T-cell (primary cell): ENCODE data around the gene JARID2. TPM values are rescaled to one million over a fixed set of nuclear protein-coding genes. Genes with fewer than 3 reads are reported as not detected.

ENCODE experiments used
- ATAC-seq, 4 experiments: fragments of 200-7000 bp in 3 of 4; fragments of 150-1000 bp in 1 of 4; cut with Tn5 transposase; replicated peaks in 1 of 4; 1 replicate in 3 of 4; 2 replicates in 1 of 4; pipeline ENCODE4 v1.10.0; 2021; ENCODE audit warnings: moderate library complexity in 3 of 4, mild to moderate bottlenecking in 2 of 4, moderate number of reproducible peaks in 1 of 4
- CTCF ChIA-PET, 2 donors: fragments of 300-600 bp; sonication (Branson Sonifier 250); formaldehyde crosslinking; loops; one replicate each; lab custom pipeline; 2022; ENCODE audit warnings: antibody characterized with exemption in 2 of 2; lab: Charles Lee
- POLR2A ChIA-PET, 2 donors: fragments of 300-600 bp; sonication (Branson Sonifier 250); formaldehyde crosslinking; loops; one replicate each; lab custom pipeline; 2022; ENCODE audit warnings: antibody characterized with exemption in 2 of 2; lab: Charles Lee
- DNase-seq, 35 experiments: peaks; one replicate each; pipeline versions ENCODE4 v3.0.0 to v3.0.0-alpha.2; 2013 to 2023
- H3K27ac ChIP-seq: one replicate; pipeline ENCODE4 v1.5.1; 2013; ENCODE audit warnings: low read length
- H3K27me3 ChIP-seq, 2 experiments: replicated peaks in 1 of 2; 1 replicate in 1 of 2; 2 replicates in 1 of 2; pipeline versions ENCODE4 v1.6.1 to v1.7.0; 2013; ENCODE audit warnings: low read length in 1 of 2, mixed read lengths in 1 of 2; ENCODE audit not compliant: control insufficient read depth in 2 of 2, insufficient read depth in 2 of 2; ENCODE audit errors: extremely low read depth in 1 of 2
- H3K36me3 ChIP-seq, 2 donors: 1 replicate in 1 of 2; 2 replicates in 1 of 2; pipeline versions ENCODE4 v1.6.1 to v1.7.0; 2013; ENCODE audit warnings: low read length in 1 of 2; ENCODE audit not compliant: control insufficient read depth in 2 of 2, insufficient read depth in 1 of 2; ENCODE audit errors: extremely low read depth in 1 of 2
- H3K4me1 ChIP-seq, 2 experiments: 1 replicate in 1 of 2; 2 replicates in 1 of 2; pipeline versions ENCODE4 v1.6.1 to v1.7.0; 2013; ENCODE audit warnings: low read length in 2 of 2, mixed read lengths in 1 of 2; ENCODE audit not compliant: insufficient read depth in 2 of 2, control insufficient read depth in 1 of 2; ENCODE audit errors: extremely low read depth in 1 of 2
- H3K4me3 ChIP-seq, 2 donors: 1 replicate in 1 of 2; 2 replicates in 1 of 2; pipeline versions ENCODE4 v1.5.1 to v1.7.0; 2013; ENCODE audit warnings: mild to moderate bottlenecking in 2 of 2, low read length in 1 of 2, moderate library complexity in 1 of 2; ENCODE audit not compliant: control insufficient read depth in 1 of 2; ENCODE audit errors: extremely low read depth in 1 of 2
- H3K9me3 ChIP-seq: 2 replicates; pipeline ENCODE4 v1.7.0; 2013
- H3K27ac Mint-ChIP-seq, 2 donors: one replicate each; pipeline ENCODE4 v1.8.0; 2020 to 2021; ENCODE audit warnings: mild to moderate bottlenecking in 2 of 2, mixed read lengths in 2 of 2
- H3K27me3 Mint-ChIP-seq, 2 donors: one replicate each; pipeline ENCODE4 v1.8.0; 2021 to 2022; ENCODE audit warnings: mixed read lengths in 2 of 2
- H3K36me3 Mint-ChIP-seq: one replicate; pipeline ENCODE4 v1.8.0; 2021; ENCODE audit warnings: mixed read lengths
- H3K4me1 Mint-ChIP-seq, 3 donors: one replicate each; pipeline ENCODE4 v1.8.0; 2020 to 2022; ENCODE audit warnings: mixed read lengths in 3 of 3, mild to moderate bottlenecking in 1 of 3
- H3K4me3 Mint-ChIP-seq, 3 donors: one replicate each; pipeline ENCODE4 v1.8.0; 2020 to 2022; ENCODE audit warnings: mild to moderate bottlenecking in 3 of 3, mixed read lengths in 3 of 3, moderate library complexity in 3 of 3
- H3K9me3 Mint-ChIP-seq, 3 donors: one replicate each; pipeline ENCODE4 v1.8.0; 2020 to 2022; ENCODE audit warnings: mixed read lengths in 3 of 3
- WGBS: methylation state at CpG from one replicate; pipeline ENCODE4 v1.1.5; 2013; ENCODE audit warnings: missing lambda C conversion rate; ENCODE audit not compliant: insufficient coverage; 5-methylcytosine and 5-hydroxymethylcytosine counted together
- total RNA-seq, 35 experiments: library from RNA in 6 of 35; stranded (reverse) in 6 of 35; fragments of 120-200 nt in 1 of 35; gene quantifications; one replicate each; pipeline versions ENCODE4 v1.2.1 to v1.2.4 and lab custom pipeline; 2013 to 2026

Gene JARID2
- total RNA-seq, 5 donors from 2014 or later (not counting 1 experiment from before 2014, with no cell fraction given): 19.8 to 27.9 (median 21.6) TPM

- DNase-seq: no peak
- 75% methylated on average over 7 of the region's 8 CpGs for WGBS
- no peaks in the 10 kb centered on the region for H3K27me3 Mint-ChIP-seq
- Histone ChIP-seq H3K4me3 (no peak overlapping the region), H3K4me1 (peaks cover 18 to 28% of the 10 kb centered on the region in 2 experiments), H3K27ac (no peak overlapping the region), H3K9me3 (no peaks in the 10 kb centered on the region), H3K36me3 (no peaks in the 10 kb centered on the region), H3K27me3 (no peaks in the 10 kb centered on the region)
- no peak for ATAC-seq
- POLR2A ChIA-PET: interaction anchor here in 1 of 2 donors (0.6 to 0.7 kb wide), 4 partner anchors 10 to 223 kb away, joined by 3 to 5 read pairs (median 3); no protein-coding TSS in a partner anchor
- H3K4me3 Mint-ChIP-seq: no peak overlapping the region
- CTCF ChIA-PET: interaction anchor here in 1 of 2 donors (0.6 kb wide), 1 partner anchor 520 kb away, joined by 3 read pairs; no protein-coding TSS in a partner anchor
- H3K36me3 Mint-ChIP-seq: peaks cover 7% of the 10 kb centered on the region
- H3K9me3 Mint-ChIP-seq: no peaks in the 10 kb centered on the region
- no peak overlapping the region for H3K27ac Mint-ChIP-seq
- H3K4me1 Mint-ChIP-seq: peaks cover 47 to 63% (median 61%) of the 10 kb centered on the region in 3 donors
Observed at GRCh38 chr6:15395087-15395486, 149.2 kb downstream of the JARID2 start.

- Histone ChIP-seq H3K4me3 (no peak overlapping the region), H3K27me3 (no peaks in the 10 kb centered on the region), H3K4me1 (peaks cover 16 to 19% of the 10 kb centered on the region in 2 experiments), H3K36me3 (no peaks in the 10 kb centered on the region), H3K9me3 (no peaks in the 10 kb centered on the region), H3K27ac (no peak overlapping the region)
- DNase-seq: no peak
- H3K9me3 Mint-ChIP-seq: no peaks in the 10 kb centered on the region
- no peak overlapping the region for H3K27ac Mint-ChIP-seq
- ATAC-seq: no peak
- H3K4me1 Mint-ChIP-seq: peaks cover 48 to 66% (median 58%) of the 10 kb centered on the region in 3 donors
- CTCF ChIA-PET: interaction anchor here in 1 of 2 donors (0.5 kb wide), 1 partner anchor 1060 kb away, joined by 3 read pairs; no protein-coding TSS in a partner anchor
- no CpG with 5 or more reads among the region's 3 CpGs for WGBS
- no peaks in the 10 kb centered on the region for H3K27me3 Mint-ChIP-seq
- H3K36me3 Mint-ChIP-seq: peaks cover 7% of the 10 kb centered on the region
- no peak overlapping the region for H3K4me3 Mint-ChIP-seq
- POLR2A ChIA-PET: no interaction called here
Observed at GRCh38 chr6:15396808-15397207, 150.9 kb downstream of the JARID2 start.

- H3K27me3 Mint-ChIP-seq: no peaks in the 10 kb centered on the region
- H3K27ac ChIP-seq: no peak overlapping the region
- H3K9me3 ChIP-seq: no peaks in the 10 kb centered on the region
- H3K27me3 ChIP-seq: no peaks in the 10 kb centered on the region
- no peak for DNase-seq
- H3K4me1 Mint-ChIP-seq: peaks cover 64 to 76% (median 64%) of the 10 kb centered on the region in 3 donors
- no peak overlapping the region for H3K4me3 ChIP-seq
- H3K9me3 Mint-ChIP-seq: no peaks in the 10 kb centered on the region
- H3K36me3 ChIP-seq: no peaks in the 10 kb centered on the region
- ChIA-PET POLR2A (no interaction called here), CTCF (interaction anchor here in 1 of 2 donors (1.4 kb wide), 1 partner anchor 8 kb away, joined by 3 read pairs; no protein-coding TSS in a partner anchor)
- H3K36me3 Mint-ChIP-seq: peaks cover 2% of the 10 kb centered on the region
- H3K4me3 Mint-ChIP-seq: peak overlapping the region; percentile 11 to 73 (median 41)
- peaks cover 26 to 30% of the 10 kb centered on the region in 2 experiments for H3K4me1 ChIP-seq
- WGBS: no CpG with 5 or more reads among the region's 8 CpGs
- peak in 2 of 4 experiments; percentile 22 for ATAC-seq
- H3K27ac Mint-ChIP-seq: peak overlapping the region; percentile 37 to 41
Observed at GRCh38 chr6:15398633-15399275, 152.9 kb downstream of the JARID2 start.

- no peaks in the 10 kb centered on the region for H3K27me3 Mint-ChIP-seq
- no peaks in the 10 kb centered on the region for H3K36me3 Mint-ChIP-seq
- no peak overlapping the region for H3K4me3 ChIP-seq
- ATAC-seq (peak in 1 of 4 experiments; percentile 11), DNase-seq (no peak)
- POLR2A ChIA-PET: interaction anchor here in 1 of 2 donors (0.6 kb wide), 1 partner anchor 409 kb away, joined by 6 read pairs; no protein-coding TSS in a partner anchor
- peak overlapping the region in 1 of 2 donors; percentile 55 for H3K27ac Mint-ChIP-seq
- H3K27me3 ChIP-seq: no peaks in the 10 kb centered on the region
- H3K27ac ChIP-seq: no peak overlapping the region
- H3K4me1 Mint-ChIP-seq: peaks cover 66 to 81% (median 72%) of the 10 kb centered on the region in 3 donors
- CTCF ChIA-PET: interaction anchor here (0.8 to 1.5 kb wide), 3 partner anchors 9 to 12 kb away, joined by 3 to 4 read pairs (median 3); no protein-coding TSS in a partner anchor
- no peaks in the 10 kb centered on the region for H3K9me3 ChIP-seq
- no peaks in the 10 kb centered on the region for H3K36me3 ChIP-seq
- H3K4me3 Mint-ChIP-seq: peak overlapping the region; percentile 24 to 76 (median 73)
- 69% methylated on average over 2 of the region's 9 CpGs for WGBS
- H3K9me3 Mint-ChIP-seq: no peaks in the 10 kb centered on the region
- H3K4me1 ChIP-seq: peaks cover 35 to 40% of the 10 kb centered on the region in 2 experiments
Observed at GRCh38 chr6:15399641-15400470, 154.0 kb downstream of the JARID2 start.

- H3K4me1 ChIP-seq: peaks cover 35 to 44% of the 10 kb centered on the region in 2 experiments
- peak overlapping the region; percentile 7 to 41 for H3K4me3 ChIP-seq
- ATAC-seq: peak; percentile 68 to 87 (median 72)
- Mint-ChIP-seq H3K27ac (peak overlapping the region; percentile 8 to 61), H3K27me3 (no peaks in the 10 kb centered on the region), H3K4me3 (peak overlapping the region; percentile 73 to 77 (median 76)), H3K9me3 (no peaks in the 10 kb centered on the region), H3K36me3 (no peaks in the 10 kb centered on the region), H3K4me1 (peaks cover 74 to 85% (median 79%) of the 10 kb centered on the region in 3 donors)
- peak in 33 of 35 experiments; percentile 10 to 70 (median 39) for DNase-seq
- no peaks in the 10 kb centered on the region for H3K27me3 ChIP-seq
- no peaks in the 10 kb centered on the region for H3K9me3 ChIP-seq
- no peak overlapping the region for H3K27ac ChIP-seq
- ChIA-PET POLR2A (interaction anchor here in 1 of 2 donors (0.6 kb wide), 1 partner anchor 174 kb away, joined by 9 read pairs; no protein-coding TSS in a partner anchor), CTCF (interaction anchor here (0.9 to 1.5 kb wide), 3 partner anchors 10 kb away, joined by 3 to 5 read pairs (median 4); no protein-coding TSS in a partner anchor)
- no CpG with 5 or more reads among the region's 14 CpGs for WGBS
- no peaks in the 10 kb centered on the region for H3K36me3 ChIP-seq
Observed at GRCh38 chr6:15400572-15401004, 154.7 kb downstream of the JARID2 start.
